K562 (cell line): ENCODE measurements around the gene CCDC159. TPM values are rescaled to one million over a fixed set of nuclear protein-coding genes. Genes with fewer than 3 reads are reported as not detected.

Experiments used
- ADNP ChIP-seq: fragments of 200-800 bp; sonication (Bioruptor generic); IDR thresholded peaks from 2 replicates; pipeline ENCODE4 v1.6.1; 2016; ENCODE audit warnings: missing genetic modification characterization, missing compliant biosample characterization
- ASH1L ChIP-seq: fragments of 450-650 bp; IDR thresholded peaks from 2 replicates; pipeline ENCODE4 v1.6.1; 2018; ENCODE audit warnings: borderline replicate concordance, mild to moderate bottlenecking, low read depth; ENCODE audit not compliant: partially characterized antibody
- ATF1 ChIP-seq, 2 experiments: fragments of 450-650 bp in 1 of 2; IDR thresholded peaks; 2 replicates each; pipeline ENCODE4 v1.6.1; 2016; ENCODE audit warnings: missing compliant biosample characterization in 1 of 2, missing genetic modification characterization in 1 of 2
- CREM ChIP-seq: IDR thresholded peaks from 2 replicates; pipeline ENCODE4 v1.6.1; 2014; ENCODE audit warnings: antibody characterized with exemption, low read depth
- EP400 ChIP-seq: fragments of 450-650 bp; IDR thresholded peaks from 2 replicates; pipeline ENCODE4 v1.6.1; 2017; ENCODE audit warnings: antibody characterized with exemption, mild to moderate bottlenecking, moderate library complexity
- ETV1 ChIP-seq: fragments of 450-650 bp; conservative IDR thresholded peaks from 2 replicates; pipeline ENCODE4 v1.6.1; 2016; ENCODE audit warnings: missing genetic modification characterization, control low read depth, low read depth, missing compliant biosample characterization
- ETV5 ChIP-seq: sonication (generic); formaldehyde crosslinking; IDR thresholded peaks from 2 replicates; pipeline ENCODE4 v1.4.0; 2020; ENCODE audit warnings: low read depth, mild to moderate bottlenecking, missing genetic modification reagents
- EWSR1 ChIP-seq: fragments of 450-650 bp; IDR thresholded peaks from 2 replicates; pipeline ENCODE4 v1.6.1; 2018; ENCODE audit warnings: borderline replicate concordance, mild to moderate bottlenecking, low read depth, moderate library complexity; ENCODE audit not compliant: partially characterized antibody
- FOS ChIP-seq: IDR thresholded peaks from 3 replicates; pipeline ENCODE4 v1.6.1; 2011; ENCODE audit not compliant: insufficient read length; ENCODE audit errors: extremely low read depth
- FOXP4 ChIP-seq: sonication (generic); formaldehyde crosslinking; IDR thresholded peaks from 2 replicates; pipeline ENCODE4 v1.8.0; 2022; ENCODE audit warnings: mild to moderate bottlenecking, missing genetic modification reagents, borderline replicate concordance
- ILK ChIP-seq: fragments of 450-650 bp; IDR thresholded peaks from 2 replicates; pipeline ENCODE4 v1.6.1; 2016; ENCODE audit warnings: missing genetic modification characterization, low read depth, mild to moderate bottlenecking, missing compliant biosample characterization, moderate library complexity, borderline replicate concordance
- JUND ChIP-seq, 2 experiments: IDR thresholded peaks; 2 replicates in 1 of 2; 3 replicates in 1 of 2; pipeline ENCODE4 v1.6.1; 2011; ENCODE audit warnings: borderline replicate concordance in 2 of 2, low read depth in 2 of 2, low read length in 2 of 2, improper control_type of control experiment in 1 of 2, missing biosample characterization in 1 of 2, missing genetic modification characterization in 1 of 2, missing genetic modification reagents in 1 of 2
- MNT ChIP-seq, 2 experiments: fragments of 450-650 bp; conservative IDR thresholded peaks; 2 replicates each; pipeline ENCODE4 v1.6.1; 2017; ENCODE audit warnings: mild to moderate bottlenecking in 2 of 2, moderate library complexity in 2 of 2
- NCOA1 ChIP-seq: fragments of 450-650 bp; IDR thresholded peaks from 2 replicates; pipeline ENCODE4 v1.6.1; 2016; ENCODE audit warnings: low read depth
- NFRKB ChIP-seq: fragments of 450-650 bp; IDR thresholded peaks from 2 replicates; pipeline ENCODE4 v1.6.1; 2016; ENCODE audit warnings: low read depth
- PCBP2 ChIP-seq: fragments of 200-400 bp; formaldehyde crosslinking; IDR thresholded peaks from 2 replicates; pipeline ENCODE4 v1.6.1; 2018; ENCODE audit warnings: low read length, low read depth, mild to moderate bottlenecking, moderate library complexity; ENCODE audit not compliant: poor library complexity, severe bottlenecking
- PHF20 ChIP-seq: fragments of 450-650 bp; IDR thresholded peaks from 2 replicates; pipeline ENCODE4 v1.6.1; 2018; ENCODE audit not compliant: partially characterized antibody
- RB1 ChIP-seq: fragments of 450-650 bp; IDR thresholded peaks from 2 replicates; pipeline ENCODE4 v1.6.1; 2017; ENCODE audit warnings: low read depth, mild to moderate bottlenecking
- SIN3A ChIP-seq, 2 experiments: fragments of 150-350 bp in 1 of 2; IDR thresholded peaks; 2 replicates each; pipeline ENCODE4 v1.6.1; 2011 to 2016; ENCODE audit warnings: borderline replicate concordance in 2 of 2, low read depth in 2 of 2, low read length in 2 of 2, mild to moderate bottlenecking in 2 of 2, moderate library complexity in 2 of 2; ENCODE audit not compliant: control insufficient read depth in 1 of 2
- SP2 ChIP-seq: IDR thresholded peaks from 2 replicates; pipeline ENCODE4 v1.6.1; 2011; ENCODE audit warnings: mild to moderate bottlenecking, low read depth, low read length, moderate library complexity; ENCODE audit not compliant: poor library complexity, severe bottlenecking; ENCODE audit errors: extremely low read depth
- TCF7 ChIP-seq: sonication (generic); IDR thresholded peaks from 2 replicates; pipeline ENCODE4 v1.6.1; 2016; ENCODE audit warnings: antibody characterized with exemption, borderline replicate concordance
- XRCC5 ChIP-seq: fragments of 200-400 bp; formaldehyde crosslinking; IDR thresholded peaks from 2 replicates; pipeline ENCODE4 v1.6.1; 2017; ENCODE audit warnings: low read depth, mild to moderate bottlenecking, low read length
- ZNF282 ChIP-seq: sonication (generic); formaldehyde crosslinking; IDR thresholded peaks from 2 replicates; pipeline ENCODE4 v1.8.1; 2023; ENCODE audit warnings: missing genetic modification reagents
- ZNF57 ChIP-seq: fragments of 450-650 bp; formaldehyde crosslinking; IDR thresholded peaks from 2 replicates; pipeline ENCODE4 v1.4.0; 2020; ENCODE audit warnings: mild to moderate bottlenecking, moderate library complexity
- polyA plus RNA-seq, 8 experiments: library from polyadenylated mRNA; depleted of rRNA in 4 of 8; stranded (reverse) in 5 of 8; unstranded in 3 of 8; fragments of >200 nt; fragmentation: Nextera tagmentation in 2 of 8; fragmentation: Illumina TruSeq in 1 of 8; extraction: Ambion mirVana in 2 of 8; extraction: Trizol in 1 of 8; gene quantifications; 2 replicates each; pipeline versions ENCODE4 v1.2.1 to v1.2.3, GENCODE V29; 2011 to 2014; ENCODE audit warnings: inconsistent platforms in 1 of 8, missing spikeins in 1 of 8
- total RNA-seq, 7 experiments: library from RNA; depleted of rRNA in 6 of 7; stranded (reverse); fragments of >200 nt in 6 of 7; fragmentation: Illumina TruSeq in 2 of 7; extraction: Trizol in 2 of 7; gene quantifications; 2 replicates each; pipeline versions ENCODE4 v1.2.1 to v1.2.3, GENCODE V29; 2011 to 2021; ENCODE audit warnings: low replicate concordance in 1 of 7

CCDC159 gene
- total and polyA plus RNA-seq, 9 of the 15 experiments (the other 6 are each of a cell fraction or from before 2014, with no cell fraction given) = 0.68 to 10.1 (median 4.7) TPM

- TF ChIP-seq ILK = no peak
- TF ChIP-seq ATF1 (CRISPR knock-in tag; IDR thresholded peaks at IDR 0.05) = no peak
- peak; percentile 94 for TF ChIP-seq ATF1 (tag; IDR thresholded peaks at IDR 0.05)
- TF ChIP-seq ADNP (tag) = 0 out of 2 replicates have a peak, but pooled peaks have one; percentile 33
- peak; percentile 77 to 88 for TF ChIP-seq MNT (conservative IDR thresholded peaks at IDR 0.05)
- 0 out of 2 replicates have a peak, but pooled peaks have one; percentile 19 for TF ChIP-seq TCF7
- no peak for TF ChIP-seq EWSR1
- 0 out of 2 replicates have a peak, but pooled peaks have one; percentile 8 for TF ChIP-seq NCOA1
- no peak for TF ChIP-seq XRCC5
- 0 out of 2 replicates have a peak, but pooled peaks have one; percentile 40 for TF ChIP-seq FOXP4 (CRISPR knock-in tag)
- peak; percentile 79; the same call in 1 of the 2 replicates for TF ChIP-seq ZNF57 (CRISPR knock-in tag)
- TF ChIP-seq SP2 = peak; percentile 82
- 0 out of 2 replicates have a peak, but pooled peaks have one; percentile 11 for TF ChIP-seq JUND (IDR thresholded peaks at IDR 0.05; ENCODE audit: borderline replicate concordance, low read depth, low read length)
- TF ChIP-seq JUND (tag; IDR thresholded peaks at IDR 0.05; ENCODE audit: borderline replicate concordance, low read depth, low read length) = no peak; the same call in 1 of the 3 replicates
- TF ChIP-seq PCBP2 = no peak
- TF ChIP-seq EP400 = peak; percentile 96
- TF ChIP-seq PHF20 = peak; percentile 91
- TF ChIP-seq RB1 = peak; percentile 44; the same call in 1 of the 2 replicates
- peak; percentile 71 for TF ChIP-seq CREM
- peak in 1 of 2 experiments; percentile 19; a peak in 1 of 4 replicates for TF ChIP-seq SIN3A (IDR thresholded peaks at IDR 0.05; ENCODE audit: borderline replicate concordance in 2 of 2, control insufficient read depth in 1 of 2, low read depth in 2 of 2, low read length in 2 of 2)
- TF ChIP-seq NFRKB = peak; percentile 56; the same call in 1 of the 2 replicates
- TF ChIP-seq ASH1L = peak; percentile 78
- peak; percentile 92 for TF ChIP-seq FOS
- TF ChIP-seq ZNF282 (CRISPR knock-in tag) = no peak
- peak; percentile 49 for TF ChIP-seq ETV1 (tag)
- TF ChIP-seq ETV5 (CRISPR knock-in tag) = 0 out of 2 replicates have a peak, but pooled peaks have one; percentile 75
Observed at GRCh38 chr19:11374433-11375142, 28.3 kb downstream of the CCDC159 start, which contains the start of gene SWSAP1 (continued).
